GM10847 (cell line): ENCODE results near the gene TIFAB.

Source experiments
- POLR2A ChIP-seq: IDR thresholded peaks from 2 replicates; pipeline ENCODE4 v1.6.1; 2011; ENCODE audit not compliant: insufficient read length; ENCODE audit errors: extremely low read depth

The TIFAB gene

DNA sequence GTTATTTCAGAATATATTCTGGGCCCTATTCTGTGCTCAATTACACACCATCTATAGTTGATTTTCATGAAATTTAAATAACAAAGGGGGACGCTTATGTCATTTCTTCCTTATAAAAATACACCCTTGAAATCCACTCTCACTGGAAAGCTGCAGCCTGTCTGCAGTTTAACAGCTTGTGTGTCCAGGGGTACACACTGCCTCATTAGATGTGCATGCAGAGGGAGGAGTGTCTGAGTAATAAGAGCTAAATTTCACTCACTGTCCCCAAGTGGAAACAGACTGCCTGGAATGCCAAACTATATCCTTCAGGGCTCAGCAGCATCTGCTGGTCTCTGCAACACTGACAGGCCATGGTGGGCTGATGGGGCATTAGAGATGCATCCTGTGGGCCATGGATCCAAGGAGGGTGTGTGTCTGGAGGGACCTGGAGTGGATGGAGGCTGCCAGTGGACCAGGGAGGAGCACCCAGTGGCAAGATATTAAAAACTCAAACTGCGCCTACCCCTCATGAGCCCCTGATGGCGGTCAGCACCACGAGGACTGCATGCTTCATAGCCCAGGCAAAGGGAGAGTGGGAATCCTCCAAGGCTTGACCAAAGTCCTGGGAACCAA is 15.8 kb upstream of the TIFAB start:
- no peak for TF ChIP-seq POLR2A

DNA sequence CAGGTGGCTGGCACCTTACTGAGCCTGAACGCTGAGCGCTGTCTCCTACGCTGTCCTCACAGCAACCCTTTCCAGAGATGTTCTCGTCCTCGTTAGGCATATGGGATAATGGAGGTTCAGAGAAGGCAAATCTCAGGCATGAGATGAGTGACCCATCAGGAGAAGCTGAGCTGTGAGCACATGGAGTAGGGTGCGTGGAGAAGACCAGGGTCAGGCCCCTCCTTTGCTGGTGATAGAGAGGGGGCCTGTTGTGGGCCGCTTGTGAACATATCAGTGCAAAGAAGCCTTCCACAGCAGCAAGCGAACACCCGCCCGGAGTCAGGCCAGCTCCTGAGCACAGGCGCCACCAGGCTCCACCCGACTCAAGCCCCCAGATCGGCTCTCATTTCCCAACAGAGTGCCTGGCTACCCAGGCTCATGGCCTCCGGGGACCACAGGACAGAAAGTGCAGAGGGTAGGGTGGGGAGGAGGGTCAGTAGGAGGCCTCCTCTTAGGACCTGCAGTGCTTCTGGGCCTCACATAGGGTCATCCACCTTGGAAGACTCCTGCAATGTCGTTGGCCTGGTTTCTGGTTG is 15.0 kb upstream of the TIFAB start:
- TF ChIP-seq POLR2A = no peak

DNA sequence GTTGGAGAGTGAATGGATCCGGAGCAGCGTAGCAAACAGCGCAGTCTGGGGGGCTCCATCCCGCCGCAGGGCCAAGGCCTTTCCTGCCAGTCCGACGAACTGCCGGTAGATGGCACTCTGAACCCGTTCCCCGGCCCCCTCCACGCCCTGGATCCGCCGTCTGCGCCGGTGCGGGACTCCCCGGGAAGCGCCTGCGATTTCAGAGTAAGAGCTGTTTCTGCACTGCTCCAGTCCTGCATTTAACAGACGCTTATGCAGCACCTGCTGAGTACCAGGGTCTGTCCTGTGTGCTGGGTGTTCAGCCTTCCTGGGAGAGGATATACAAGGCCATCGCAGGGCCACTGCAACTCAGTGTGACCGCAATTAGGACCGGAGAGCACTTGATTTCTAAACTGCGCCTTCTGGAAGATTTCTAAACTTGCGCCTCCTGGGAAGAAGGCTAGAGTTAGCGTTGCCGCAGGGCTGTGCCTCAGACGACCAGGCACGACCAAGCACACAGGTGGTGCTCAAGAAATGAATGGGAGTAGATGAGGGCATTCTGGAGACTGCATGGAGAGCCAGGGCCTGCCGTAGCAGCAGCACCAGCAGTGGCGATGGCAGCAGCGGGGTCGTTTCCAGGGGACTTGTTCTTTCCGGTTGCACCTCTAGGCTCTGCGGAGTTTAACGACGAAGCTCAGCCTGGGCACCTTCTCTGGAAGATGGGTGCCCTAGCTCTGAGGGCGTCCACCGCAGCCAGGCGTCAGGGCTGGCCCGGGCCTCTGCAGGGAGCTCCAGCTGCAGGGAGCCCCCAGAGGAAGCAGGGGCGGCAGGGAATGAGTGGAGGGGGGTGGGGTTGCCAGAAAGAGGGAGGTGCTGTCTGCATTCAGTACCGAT is 14.3 kb upstream of the TIFAB start:
- TF ChIP-seq POLR2A = no peak

DNA sequence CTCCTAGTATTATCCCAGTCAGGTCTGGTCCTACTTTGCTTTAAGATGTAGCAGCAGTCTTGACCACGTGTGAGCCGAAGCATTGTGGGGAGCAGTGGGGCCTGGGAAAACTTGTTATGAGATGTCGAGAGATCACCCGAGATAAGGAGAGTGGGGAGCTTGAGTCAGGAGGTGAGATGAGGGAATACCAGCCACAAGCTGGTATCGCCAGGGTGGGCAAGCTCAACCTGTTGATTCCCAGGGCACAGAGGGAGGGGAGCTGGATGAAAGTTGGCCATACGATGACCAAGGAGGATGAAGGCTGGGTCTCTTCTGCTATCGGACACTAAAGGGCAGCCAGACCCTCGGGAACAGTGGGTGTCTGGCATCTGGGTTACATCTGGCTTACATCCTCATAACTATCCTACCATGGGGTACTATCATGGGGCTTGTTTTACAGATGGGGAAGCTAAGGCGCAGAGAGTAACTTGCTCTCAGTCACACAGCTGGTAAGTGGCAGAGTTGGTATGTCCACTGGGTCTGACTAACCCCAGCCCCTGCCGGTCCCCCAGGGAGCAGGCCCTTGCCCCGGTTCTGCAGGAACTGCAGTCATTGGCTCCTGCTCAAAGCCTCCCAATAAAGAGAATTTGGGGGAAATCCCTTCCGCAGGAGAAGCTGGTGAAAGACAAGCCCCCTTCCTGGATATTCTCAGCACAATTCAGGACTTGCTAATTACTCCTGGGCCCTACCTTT is 13.4 kb upstream of the TIFAB start:
- TF ChIP-seq POLR2A = no peak

DNA sequence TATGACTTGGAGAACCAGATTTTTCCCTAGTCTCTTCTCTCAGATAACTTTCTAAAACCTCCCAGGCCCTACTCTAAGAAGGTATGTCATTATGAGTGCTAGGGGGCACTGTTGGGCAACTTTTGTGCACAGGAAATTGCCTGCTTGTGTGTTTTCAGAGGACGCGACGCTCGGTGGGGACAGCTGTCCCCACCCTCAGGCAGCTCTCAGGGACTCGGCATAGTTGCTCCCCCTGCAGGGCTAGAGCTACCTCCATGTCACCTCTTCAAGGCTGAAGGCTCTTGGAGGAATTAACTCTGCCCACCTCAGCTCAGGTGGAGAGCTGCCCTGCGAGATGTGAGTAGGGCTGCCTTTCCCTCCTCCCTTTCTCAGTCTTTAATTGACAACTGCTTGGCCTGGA is 10.2 kb upstream of the TIFAB start:
- no peak for TF ChIP-seq POLR2A

DNA sequence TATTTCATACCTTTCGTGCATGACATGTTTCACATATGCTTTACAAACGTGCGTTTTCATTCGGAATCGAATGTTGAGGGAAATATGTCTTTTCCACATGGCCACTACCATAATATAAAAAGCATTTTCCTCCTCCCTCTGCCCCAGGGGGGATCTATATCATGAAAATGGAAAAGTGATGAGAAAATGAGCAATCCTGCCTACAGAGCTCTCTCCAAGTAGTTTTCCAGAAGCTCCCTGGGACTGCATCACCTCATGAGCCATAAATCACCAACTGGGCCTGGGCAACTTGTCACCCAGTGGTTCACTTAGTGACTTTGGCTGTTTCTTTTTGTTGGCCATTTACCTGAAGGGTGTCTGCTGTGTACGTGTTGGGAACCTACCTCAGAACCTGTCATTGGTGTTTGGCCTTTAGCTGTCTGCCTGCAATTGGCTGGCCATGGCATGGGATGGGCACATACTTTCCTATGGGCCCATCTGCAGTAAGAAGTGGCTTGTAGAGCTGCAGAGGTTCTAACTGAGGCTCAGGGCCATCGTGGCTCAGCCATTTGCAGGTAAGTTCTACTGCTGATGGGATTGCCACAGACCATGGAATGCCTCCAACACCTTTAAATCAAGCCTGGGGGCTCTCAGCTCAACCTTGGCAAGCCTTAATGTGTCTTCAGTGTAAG is 9.5 kb upstream of the TIFAB start:
- no peak for TF ChIP-seq POLR2A

DNA sequence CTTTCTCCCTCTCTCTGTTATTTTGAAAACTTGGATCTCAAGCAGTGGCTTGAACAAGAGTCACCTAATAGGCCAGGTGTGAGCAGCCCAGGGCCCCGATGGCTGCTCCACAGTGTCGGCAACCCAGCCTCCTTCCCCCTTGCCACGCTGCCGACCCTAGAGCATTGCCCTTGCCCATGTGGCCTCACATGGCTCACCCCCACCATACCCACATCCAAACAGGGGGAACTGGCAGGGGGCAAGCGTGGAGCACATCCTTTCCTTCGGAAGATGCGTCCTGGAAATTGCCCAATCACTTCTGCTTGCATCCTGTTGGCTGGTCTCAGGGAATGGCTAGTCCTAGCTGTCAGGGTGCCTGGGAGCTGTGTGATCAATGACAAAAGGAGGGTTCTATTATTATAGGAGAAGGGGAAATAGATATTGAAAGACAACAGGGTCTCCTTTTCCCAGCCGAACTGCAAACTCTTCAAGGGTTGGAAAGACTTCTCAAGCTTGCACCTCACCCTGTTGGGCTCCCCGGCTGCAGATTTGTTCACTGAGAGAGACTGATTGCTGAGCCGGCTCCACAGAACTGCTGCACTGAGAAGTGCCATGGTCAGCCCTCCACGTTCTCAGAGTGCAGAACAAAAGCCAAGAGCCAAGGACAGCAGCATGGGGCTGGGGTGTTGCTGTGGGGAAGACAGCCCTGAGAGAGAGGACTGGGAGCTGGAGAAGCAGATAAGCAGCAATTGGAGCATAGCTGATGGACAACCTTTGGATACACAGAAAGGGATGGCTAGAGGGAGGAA is 8.3 kb upstream of the TIFAB start:
- TF ChIP-seq POLR2A = no peak

DNA sequence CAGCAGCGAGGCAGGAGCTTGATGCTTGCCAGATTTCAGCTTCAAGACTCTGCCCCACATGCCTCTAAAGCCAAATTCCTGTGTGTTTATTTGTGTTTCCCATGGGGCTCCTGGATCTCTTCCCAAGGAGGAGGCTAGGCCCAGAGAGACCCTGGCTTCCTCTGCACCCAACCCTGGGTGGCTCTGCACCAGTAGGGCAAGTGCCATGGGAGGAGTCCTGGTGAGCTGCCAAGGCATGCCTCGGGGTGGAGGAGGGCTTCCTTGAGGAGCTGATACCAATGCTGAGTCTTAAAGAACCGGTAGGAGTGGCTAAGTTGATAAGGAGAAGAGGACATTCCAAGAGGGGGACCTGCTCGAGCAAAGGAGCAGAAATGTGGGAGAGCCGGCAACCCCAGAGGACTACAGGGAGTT is 6.8 kb upstream of the TIFAB start:
- no peak for TF ChIP-seq POLR2A

DNA sequence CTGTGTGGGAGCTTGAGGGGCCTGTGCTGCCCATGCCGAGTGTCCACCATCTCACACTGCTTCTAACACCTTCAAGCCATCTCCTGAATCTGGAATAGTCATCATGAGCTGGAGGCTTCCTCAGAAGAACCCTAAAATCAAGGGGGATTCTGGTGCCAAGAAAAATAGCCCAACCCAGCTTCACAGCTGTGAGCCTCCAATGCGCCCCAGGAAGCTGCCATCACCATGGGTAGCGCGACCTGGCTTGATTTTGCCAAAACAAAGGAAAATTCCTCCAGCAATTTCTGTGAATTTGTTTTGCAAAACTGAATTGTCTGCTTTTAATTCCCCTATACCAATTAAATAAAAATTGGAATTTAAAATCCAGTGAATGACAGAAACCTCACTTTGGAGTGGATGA is 6.2 kb upstream of the TIFAB start:
- no peak for TF ChIP-seq POLR2A

DNA sequence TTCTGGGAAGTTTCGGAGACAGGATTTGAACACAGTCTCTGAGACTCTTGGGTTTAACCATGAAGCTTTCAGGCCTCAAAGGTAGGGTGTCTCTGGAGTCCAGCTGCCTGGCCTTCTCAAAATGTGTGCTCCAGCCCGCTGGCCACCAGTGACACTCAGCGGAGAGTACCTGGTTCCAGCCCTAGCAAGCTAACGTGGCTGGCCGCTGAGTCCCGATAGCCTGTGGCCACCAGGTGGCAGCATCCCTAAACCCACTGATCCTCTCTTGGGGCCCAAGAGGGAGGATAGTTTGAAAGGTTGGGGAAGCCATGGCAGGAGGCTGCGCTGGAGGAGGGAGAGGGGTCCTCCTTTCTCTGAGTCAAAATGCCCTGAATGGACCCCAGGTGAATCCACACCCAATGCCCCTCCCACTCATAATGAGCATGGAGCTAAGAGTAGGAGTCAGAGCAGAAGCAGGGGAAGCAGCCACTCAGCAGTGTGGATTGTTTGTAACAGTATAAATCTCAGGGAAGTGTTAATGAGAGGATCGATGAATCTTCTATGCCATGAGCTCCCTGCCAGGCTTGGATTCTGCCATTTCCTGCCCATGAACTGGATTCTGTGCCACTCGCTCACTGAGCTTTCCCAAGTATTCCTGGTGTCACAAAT is 5.4 kb upstream of the TIFAB start:
- TF ChIP-seq POLR2A = no peak

DNA sequence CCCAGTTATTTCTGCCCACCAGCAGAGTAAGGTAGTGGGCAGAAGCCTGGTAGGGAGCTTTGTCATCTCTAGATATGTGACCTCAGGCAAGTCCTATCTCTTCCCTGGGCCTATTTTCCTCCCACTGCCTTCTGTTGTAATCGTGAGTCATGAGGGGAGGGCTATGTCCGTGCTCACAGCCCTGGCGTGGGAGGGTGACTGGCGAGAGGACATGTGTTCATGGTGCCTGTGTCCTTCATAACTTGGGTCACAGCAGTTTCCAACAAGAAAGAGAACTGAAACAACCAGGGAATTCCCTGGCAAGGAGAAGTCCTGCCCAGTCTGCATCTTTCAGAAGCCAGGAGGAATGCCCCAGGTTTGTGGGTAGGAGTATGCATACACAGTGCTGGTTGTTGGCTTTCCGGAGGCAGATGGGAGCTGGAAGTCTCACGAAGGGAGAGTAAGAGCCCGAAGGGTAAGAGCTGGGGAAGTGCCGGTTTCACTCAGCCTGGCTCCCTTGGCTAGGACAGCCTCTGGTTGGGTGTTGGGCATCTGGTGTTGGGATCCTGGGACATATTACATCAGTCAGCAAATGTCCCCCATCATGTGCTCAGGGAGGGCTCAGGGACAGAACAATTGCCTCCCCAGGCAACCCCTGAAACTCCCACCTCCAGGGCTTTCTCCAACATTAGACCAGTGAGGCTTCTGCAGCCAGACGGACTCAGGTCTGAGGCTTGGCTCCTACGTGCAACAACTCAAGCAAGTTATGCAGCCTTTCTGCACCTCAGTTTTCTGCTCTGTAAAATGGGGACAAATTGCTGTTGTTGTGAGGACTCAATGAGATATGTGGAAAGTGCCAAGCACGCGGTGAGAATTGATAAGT is 4.3 kb upstream of the TIFAB start:
- no peak for TF ChIP-seq POLR2A

DNA sequence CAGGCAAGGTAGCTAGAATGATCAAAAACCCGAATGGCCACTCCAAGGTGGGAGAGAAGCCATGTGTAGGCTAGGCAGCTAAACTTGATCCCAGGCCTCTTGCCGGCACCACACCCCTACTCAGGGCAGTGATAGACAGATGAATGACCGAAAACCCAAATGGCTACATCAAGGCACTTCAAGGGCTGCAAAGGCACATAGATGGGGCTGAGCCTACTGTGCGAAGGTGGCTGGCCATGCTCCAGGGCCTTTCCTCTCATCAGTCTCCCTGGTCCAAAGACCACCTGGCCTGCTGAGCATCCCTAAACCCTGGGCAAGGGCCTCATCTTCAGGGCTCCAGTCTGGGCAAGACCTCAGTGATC is 3.7 kb upstream of the TIFAB start:
- TF ChIP-seq POLR2A = no peak

DNA sequence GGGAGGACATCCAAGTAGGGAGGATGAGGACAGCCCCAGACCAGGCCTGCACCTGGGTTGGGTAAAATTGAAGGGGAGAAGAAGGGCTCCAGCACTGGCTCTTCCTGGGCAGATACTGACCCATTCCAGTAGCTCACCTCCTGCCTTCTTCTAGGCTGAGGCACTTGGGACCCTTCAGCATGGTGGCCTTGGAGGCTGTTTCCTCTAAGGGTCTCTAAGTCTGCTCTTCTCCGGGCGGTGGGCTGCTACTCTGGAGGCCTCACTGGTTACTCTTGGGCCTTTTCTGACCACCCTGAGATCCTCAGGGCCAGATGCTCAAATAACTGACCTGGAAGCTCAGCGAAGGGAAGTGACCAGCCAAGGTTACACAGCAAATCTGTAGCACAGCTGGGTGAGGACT is 2.8 kb upstream of the TIFAB start:
- TF ChIP-seq POLR2A = no peak

DNA sequence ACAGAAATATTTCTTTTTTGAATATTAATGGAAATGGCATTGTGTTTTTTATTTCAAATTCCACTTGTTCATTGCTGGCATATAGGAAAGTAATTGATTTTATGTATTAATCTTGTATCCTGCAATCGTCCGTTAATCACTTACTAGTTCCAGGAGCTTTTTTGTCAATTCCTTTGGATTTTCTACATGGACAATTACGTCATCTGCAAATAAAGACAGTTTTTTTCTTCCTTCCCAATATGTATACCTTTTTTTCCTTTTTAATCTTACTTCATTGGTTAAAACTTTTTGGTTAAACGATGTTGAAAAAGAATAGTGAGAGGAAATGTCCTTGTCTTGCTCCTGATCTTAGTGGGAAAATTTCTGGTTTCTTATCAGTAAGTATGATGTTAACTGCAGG is 1.5 kb upstream of the TIFAB start:
- no peak for TF ChIP-seq POLR2A
